Measurements from ENCODE around the gene CKAP4. TPM values are rescaled to one million over a fixed set of nuclear protein-coding genes. Genes with fewer than 3 reads are reported as not detected.

Gene CKAP4
- total and polyA plus RNA-seq, 2 of the 13 experiments (the other 11 are each of a cell fraction or from before 2014, with no cell fraction given): 39.2 to 70.2 TPM

GRCh38 chr12:106274575-106275121 is 26.8 kb upstream of the CKAP4 start (continued):
- no peak for TF ChIP-seq TIGD3 (CRISPR knock-in tag; IDR thresholded peaks at IDR 0.05; ENCODE audit: borderline replicate concordance)
- TF ChIP-seq THAP8 (CRISPR knock-in tag; IDR thresholded peaks at IDR 0.05; ENCODE audit: borderline replicate concordance): peak; percentile 60; the same call in 1 of the 2 replicates
- TF ChIP-seq EZH2 (conservative IDR thresholded peaks at IDR 0.05; ENCODE audit: low read depth, low read length): no peak
- TF ChIP-seq, protein P1, sequence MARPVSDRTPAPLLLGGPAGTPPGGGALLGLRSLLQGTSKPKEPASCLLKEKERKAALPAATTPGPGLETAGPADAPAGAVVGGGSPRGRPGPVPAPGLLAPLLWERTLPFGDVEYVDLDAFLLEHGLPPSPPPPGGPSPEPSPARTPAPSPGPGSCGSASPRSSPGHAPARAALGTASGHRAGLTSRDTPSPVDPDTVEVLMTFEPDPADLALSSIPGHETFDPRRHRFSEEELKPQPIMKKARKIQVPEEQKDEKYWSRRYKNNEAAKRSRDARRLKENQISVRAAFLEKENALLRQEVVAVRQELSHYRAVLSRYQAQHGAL (CRISPR knock-in tag; IDR thresholded peaks at IDR 0.05; ENCODE audit: not compliant biosample characterization): no peak
- no peak for TF ChIP-seq ONECUT2 (CRISPR knock-in tag; IDR thresholded peaks at IDR 0.05)
- peak; percentile 64; the same call in 1 of the 2 replicates for TF ChIP-seq HMG20A (CRISPR knock-in tag; IDR thresholded peaks at IDR 0.05; ENCODE audit: borderline replicate concordance)
- TF ChIP-seq, protein P2, sequence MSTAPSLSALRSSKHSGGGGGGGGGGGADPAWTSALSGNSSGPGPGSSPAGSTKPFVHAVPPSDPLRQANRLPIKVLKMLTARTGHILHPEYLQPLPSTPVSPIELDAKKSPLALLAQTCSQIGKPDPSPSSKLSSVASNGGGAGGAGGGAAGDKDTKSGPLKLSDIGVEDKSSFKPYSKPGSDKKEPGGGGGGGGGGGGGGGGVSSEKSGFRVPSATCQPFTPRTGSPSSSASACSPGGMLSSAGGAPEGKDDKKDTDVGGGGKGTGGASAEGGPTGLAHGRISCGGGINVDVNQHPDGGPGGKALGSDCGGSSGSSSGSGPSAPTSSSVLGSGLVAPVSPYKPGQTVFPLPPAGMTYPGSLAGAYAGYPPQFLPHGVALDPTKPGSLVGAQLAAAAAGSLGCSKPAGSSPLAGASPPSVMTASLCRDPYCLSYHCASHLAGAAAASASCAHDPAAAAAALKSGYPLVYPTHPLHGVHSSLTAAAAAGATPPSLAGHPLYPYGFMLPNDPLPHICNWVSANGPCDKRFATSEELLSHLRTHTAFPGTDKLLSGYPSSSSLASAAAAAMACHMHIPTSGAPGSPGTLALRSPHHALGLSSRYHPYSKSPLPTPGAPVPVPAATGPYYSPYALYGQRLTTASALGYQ (CRISPR knock-in tag; IDR thresholded peaks at IDR 0.05): peak; percentile 56; the same call in 1 of the 2 replicates
- no peak for TF ChIP-seq ZNF777 (CRISPR knock-in tag; IDR thresholded peaks at IDR 0.05)
- TF ChIP-seq ZNF709 (CRISPR knock-in tag; IDR thresholded peaks at IDR 0.05): no peak
- TF ChIP-seq, protein P3, sequence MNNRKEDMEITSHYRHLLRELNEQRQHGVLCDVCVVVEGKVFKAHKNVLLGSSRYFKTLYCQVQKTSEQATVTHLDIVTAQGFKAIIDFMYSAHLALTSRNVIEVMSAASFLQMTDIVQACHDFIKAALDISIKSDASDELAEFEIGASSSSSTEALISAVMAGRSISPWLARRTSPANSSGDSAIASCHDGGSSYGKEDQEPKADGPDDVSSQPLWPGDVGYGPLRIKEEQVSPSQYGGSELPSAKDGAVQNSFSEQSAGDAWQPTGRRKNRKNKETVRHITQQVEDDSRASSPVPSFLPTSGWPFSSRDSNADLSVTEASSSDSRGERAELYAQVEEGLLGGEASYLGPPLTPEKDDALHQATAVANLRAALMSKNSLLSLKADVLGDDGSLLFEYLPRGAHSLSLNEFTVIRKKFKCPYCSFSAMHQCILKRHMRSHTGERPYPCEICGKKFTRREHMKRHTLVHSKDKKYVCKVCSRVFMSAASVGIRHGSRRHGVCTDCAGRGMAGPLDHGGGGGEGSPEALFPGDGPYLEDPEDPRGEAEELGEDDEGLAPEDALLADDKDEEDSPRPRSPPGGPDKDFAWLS (CRISPR knock-in tag; IDR thresholded peaks at IDR 0.05; ENCODE audit: borderline replicate concordance): no peak
- TF ChIP-seq, protein P4, sequence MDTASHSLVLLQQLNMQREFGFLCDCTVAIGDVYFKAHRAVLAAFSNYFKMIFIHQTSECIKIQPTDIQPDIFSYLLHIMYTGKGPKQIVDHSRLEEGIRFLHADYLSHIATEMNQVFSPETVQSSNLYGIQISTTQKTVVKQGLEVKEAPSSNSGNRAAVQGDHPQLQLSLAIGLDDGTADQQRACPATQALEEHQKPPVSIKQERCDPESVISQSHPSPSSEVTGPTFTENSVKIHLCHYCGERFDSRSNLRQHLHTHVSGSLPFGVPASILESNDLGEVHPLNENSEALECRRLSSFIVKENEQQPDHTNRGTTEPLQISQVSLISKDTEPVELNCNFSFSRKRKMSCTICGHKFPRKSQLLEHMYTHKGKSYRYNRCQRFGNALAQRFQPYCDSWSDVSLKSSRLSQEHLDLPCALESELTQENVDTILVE (CRISPR knock-in tag; IDR thresholded peaks at IDR 0.05): no peak
- TF ChIP-seq FOXA1 (IDR thresholded peaks at IDR 0.05): no peak
- TF ChIP-seq FOXA1 (CRISPR knock-in tag; IDR thresholded peaks at IDR 0.05): no peak
- TF ChIP-seq NR3C1 (CRISPR knock-in tag; IDR thresholded peaks at IDR 0.05): no peak
- TF ChIP-seq MED8 (CRISPR knock-in tag; IDR thresholded peaks at IDR 0.05; ENCODE audit: insufficient replicate concordance): no peak
- peak; percentile 36; the same call in 1 of the 2 replicates for TF ChIP-seq ZNF564 (CRISPR knock-in tag; IDR thresholded peaks at IDR 0.05)
- TF ChIP-seq BCL6 (CRISPR knock-in tag; IDR thresholded peaks at IDR 0.05): peak; percentile 92
- no peak for TF ChIP-seq ZNF276 (CRISPR knock-in tag; IDR thresholded peaks at IDR 0.05; ENCODE audit: low read depth)
- no peak for TF ChIP-seq ZBTB38 (CRISPR knock-in tag; IDR thresholded peaks at IDR 0.05)
- no peak for TF ChIP-seq ZNF746 (CRISPR knock-in tag; IDR thresholded peaks at IDR 0.05)

Data from HepG2 (cell line).